ENCODE results near the gene TMEM63B.

DNA sequence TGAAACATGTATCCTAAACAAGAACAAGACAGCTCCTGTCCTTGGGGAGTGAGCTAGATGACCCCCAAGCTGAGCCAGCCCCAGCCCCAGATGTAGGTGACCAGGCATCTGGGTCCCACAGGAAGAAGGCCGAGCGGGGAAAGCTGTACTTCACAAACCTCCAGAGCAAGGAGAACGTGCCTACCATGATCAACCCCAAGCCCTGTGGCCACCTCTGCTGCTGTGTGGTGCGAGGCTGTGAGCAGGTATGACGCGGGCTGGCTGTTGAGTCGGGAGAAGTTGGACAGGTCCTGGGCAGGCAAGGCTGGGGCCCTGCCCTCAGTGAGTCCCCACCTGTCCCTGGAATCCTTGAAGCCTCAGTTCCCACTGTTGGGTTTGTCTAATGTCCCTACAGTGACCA lies 19.9 kb downstream of the TMEM63B start:
- TF ChIP-seq, protein P1, sequence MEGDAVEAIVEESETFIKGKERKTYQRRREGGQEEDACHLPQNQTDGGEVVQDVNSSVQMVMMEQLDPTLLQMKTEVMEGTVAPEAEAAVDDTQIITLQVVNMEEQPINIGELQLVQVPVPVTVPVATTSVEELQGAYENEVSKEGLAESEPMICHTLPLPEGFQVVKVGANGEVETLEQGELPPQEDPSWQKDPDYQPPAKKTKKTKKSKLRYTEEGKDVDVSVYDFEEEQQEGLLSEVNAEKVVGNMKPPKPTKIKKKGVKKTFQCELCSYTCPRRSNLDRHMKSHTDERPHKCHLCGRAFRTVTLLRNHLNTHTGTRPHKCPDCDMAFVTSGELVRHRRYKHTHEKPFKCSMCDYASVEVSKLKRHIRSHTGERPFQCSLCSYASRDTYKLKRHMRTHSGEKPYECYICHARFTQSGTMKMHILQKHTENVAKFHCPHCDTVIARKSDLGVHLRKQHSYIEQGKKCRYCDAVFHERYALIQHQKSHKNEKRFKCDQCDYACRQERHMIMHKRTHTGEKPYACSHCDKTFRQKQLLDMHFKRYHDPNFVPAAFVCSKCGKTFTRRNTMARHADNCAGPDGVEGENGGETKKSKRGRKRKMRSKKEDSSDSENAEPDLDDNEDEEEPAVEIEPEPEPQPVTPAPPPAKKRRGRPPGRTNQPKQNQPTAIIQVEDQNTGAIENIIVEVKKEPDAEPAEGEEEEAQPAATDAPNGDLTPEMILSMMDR (IDR thresholded peaks at IDR 0.05): no peak
- no peak for TF ChIP-seq EZH2 (IDR thresholded peaks at IDR 0.05; ENCODE audit: borderline replicate concordance, insufficient read depth, low read depth, low read length, poor library complexity, severe bottlenecking)
